GM12878 (cell line): ENCODE results near the gene PHF23. TPM values are rescaled to one million over a fixed set of nuclear protein-coding genes. Genes with fewer than 3 reads are reported as not detected.

Experiments used
- BRCA1 ChIP-seq: IDR thresholded peaks from 2 replicates; pipeline ENCODE4 v1.6.1; 2011; ENCODE audit warnings: low read depth, low read length, improper control_type of control experiment
- CBX5 ChIP-seq: sonication (generic); IDR thresholded peaks from 2 replicates; pipeline ENCODE4 v1.6.1; 2016; ENCODE audit warnings: low read depth, moderate library complexity, mild to moderate bottlenecking, inconsistent platforms
- CHD4 ChIP-seq: fragments of 200-600 bp; sonication (generic); IDR thresholded peaks from 2 replicates; pipeline ENCODE4 v1.6.1; 2016; ENCODE audit warnings: mild to moderate bottlenecking
- MEF2B ChIP-seq: fragments of 450-650 bp; IDR thresholded peaks from 2 replicates; pipeline ENCODE4 v1.6.1; 2018; ENCODE audit warnings: mild to moderate bottlenecking, moderate library complexity; ENCODE audit not compliant: partially characterized antibody, poor library complexity, severe bottlenecking
- MTA2 ChIP-seq: fragments of 450-650 bp; IDR thresholded peaks from 2 replicates; pipeline ENCODE4 v1.6.1; 2016; ENCODE audit warnings: low read depth, mild to moderate bottlenecking, moderate library complexity
- SMAD1 ChIP-seq: fragments of 450-650 bp; IDR thresholded peaks from 2 replicates; pipeline ENCODE4 v1.6.1; 2018; ENCODE audit warnings: mild to moderate bottlenecking, low read depth; ENCODE audit not compliant: partially characterized antibody
- SMC3 ChIP-seq: IDR thresholded peaks from 2 replicates; pipeline ENCODE4 v1.6.1; 2011; ENCODE audit warnings: low read length, improper control_type of control experiment, borderline replicate concordance
- SREBF2 ChIP-seq: IDR thresholded peaks from 2 replicates; pipeline ENCODE4 v1.6.1; 2012; ENCODE audit warnings: mild to moderate bottlenecking, low read length
- ZNF24 ChIP-seq: fragments of 450-650 bp; IDR thresholded peaks from 2 replicates; pipeline ENCODE4 v1.6.1; 2017; ENCODE audit warnings: antibody characterized with exemption, mild to moderate bottlenecking
- ZSCAN29 ChIP-seq: fragments of 450-650 bp; IDR thresholded peaks from 2 replicates; pipeline ENCODE4 v1.6.1; 2017; ENCODE audit warnings: mild to moderate bottlenecking, moderate library complexity
- polyA plus RNA-seq, 11 experiments: library from polyadenylated mRNA; depleted of rRNA in 4 of 11; unstranded in 6 of 11; stranded (reverse) in 5 of 11; fragments of >200 nt; fragmentation: Nextera tagmentation in 4 of 11; fragmentation: Illumina TruSeq in 1 of 11; extraction: Ambion mirVana in 4 of 11; extraction: Trizol in 1 of 11; gene quantifications; 1 replicate in 1 of 11; 2 replicates in 10 of 11; pipeline versions ENCODE4 v1.2.1 to v1.2.3, GENCODE V29; 2011 to 2016; ENCODE audit warnings: inconsistent platforms in 2 of 11, missing spikeins in 2 of 11, low read depth in 1 of 11
- total RNA-seq, 4 experiments: library from RNA; depleted of rRNA in 3 of 4; stranded (reverse); fragments of >200 nt in 3 of 4; fragmentation: Illumina TruSeq in 1 of 4; extraction: Trizol in 1 of 4; gene quantifications; 2 replicates each; pipeline versions ENCODE4 v1.2.1 to v1.2.3, GENCODE V29; 2013 to 2021
- TF ChIP-seq, protein P1 (sequence below), 3 experiments: IDR thresholded peaks in 2 of 3; conservative IDR thresholded peaks in 1 of 3; 2 replicates each; pipeline ENCODE4 v1.5.1; 2011; ENCODE audit warnings: low read depth in 3 of 3, low read length in 3 of 3, mild to moderate bottlenecking in 3 of 3, control low read depth in 2 of 3, moderate library complexity in 2 of 3, inconsistent platforms in 1 of 3, mixed read lengths in 1 of 3; ENCODE audit not compliant: control insufficient read depth in 2 of 3, insufficient read depth in 1 of 3; ENCODE audit errors: extremely low read depth in 1 of 3
- TF ChIP-seq, protein P2 (sequence below): IDR thresholded peaks from 2 replicates; pipeline ENCODE4 v1.6.1; 2011; ENCODE audit warnings: borderline replicate concordance, low read depth, mild to moderate bottlenecking, moderate library complexity, low read length; ENCODE audit not compliant: insufficient read depth, poor library complexity, severe bottlenecking
- TF ChIP-seq, protein P3 (sequence below): fragments of 450-650 bp; IDR thresholded peaks from 2 replicates; pipeline ENCODE4 v1.6.1; 2016; ENCODE audit warnings: mild to moderate bottlenecking
- TF ChIP-seq, protein P4 (sequence below): IDR thresholded peaks from 2 replicates; pipeline ENCODE4 v1.6.1; 2011; ENCODE audit warnings: low read depth, low read length, improper control_type of control experiment, borderline replicate concordance
- TF ChIP-seq, protein P5 (sequence below): fragments of 450-650 bp; conservative IDR thresholded peaks from 2 replicates; pipeline ENCODE4 v1.6.1; 2017; ENCODE audit warnings: mild to moderate bottlenecking, moderate library complexity
- TF ChIP-seq, protein P6 (sequence below): fragments of 450-650 bp; IDR thresholded peaks from 2 replicates; pipeline ENCODE4 v1.6.1; 2018; ENCODE audit warnings: borderline replicate concordance, mild to moderate bottlenecking; ENCODE audit not compliant: partially characterized antibody
- TF ChIP-seq, protein P7 (sequence below): IDR thresholded peaks from 2 replicates; pipeline ENCODE4 v1.6.1; 2012; ENCODE audit warnings: low read depth, low read length, improper control_type of control experiment

The PHF23 gene
- total and polyA plus RNA-seq, 10 of the 15 experiments (the other 5 are each of a cell fraction or from before 2014, with no cell fraction given) = 8.2 to 84.8 (median 32.6) TPM

DNA sequence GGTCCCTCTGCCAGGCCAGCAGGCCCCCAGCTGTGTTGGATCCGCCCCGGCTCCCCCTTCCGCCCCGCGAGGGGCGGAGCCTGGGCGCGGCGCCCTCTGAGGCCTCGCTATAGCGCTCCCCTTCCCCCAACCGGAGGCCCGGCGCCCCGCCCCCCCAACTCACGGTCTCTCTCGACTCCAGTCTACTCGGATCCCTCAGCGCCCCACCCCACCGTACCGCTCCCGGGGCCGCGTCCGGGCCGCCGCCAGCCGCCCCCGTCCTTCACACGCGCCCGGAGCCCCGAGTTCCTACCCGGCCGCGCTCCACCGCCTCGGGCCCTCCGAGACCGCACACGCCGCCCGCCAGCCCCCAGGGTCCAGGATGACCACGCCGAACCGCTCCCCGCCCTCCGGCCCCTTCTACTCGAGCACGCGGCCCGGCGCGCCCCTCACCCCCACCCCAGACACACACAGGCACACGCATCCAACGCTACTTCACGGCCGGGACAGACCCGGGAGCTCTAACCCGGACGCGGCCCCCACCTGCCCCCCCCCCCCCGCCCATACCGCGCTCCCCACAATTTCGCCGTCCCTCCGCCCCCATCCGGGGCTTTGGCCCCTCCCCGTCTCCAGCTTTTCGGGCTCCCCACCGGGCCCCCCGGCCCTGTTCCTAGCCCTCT lies 1.4 kb downstream of the PHF23 start (continued):
- TF ChIP-seq, protein P1, sequence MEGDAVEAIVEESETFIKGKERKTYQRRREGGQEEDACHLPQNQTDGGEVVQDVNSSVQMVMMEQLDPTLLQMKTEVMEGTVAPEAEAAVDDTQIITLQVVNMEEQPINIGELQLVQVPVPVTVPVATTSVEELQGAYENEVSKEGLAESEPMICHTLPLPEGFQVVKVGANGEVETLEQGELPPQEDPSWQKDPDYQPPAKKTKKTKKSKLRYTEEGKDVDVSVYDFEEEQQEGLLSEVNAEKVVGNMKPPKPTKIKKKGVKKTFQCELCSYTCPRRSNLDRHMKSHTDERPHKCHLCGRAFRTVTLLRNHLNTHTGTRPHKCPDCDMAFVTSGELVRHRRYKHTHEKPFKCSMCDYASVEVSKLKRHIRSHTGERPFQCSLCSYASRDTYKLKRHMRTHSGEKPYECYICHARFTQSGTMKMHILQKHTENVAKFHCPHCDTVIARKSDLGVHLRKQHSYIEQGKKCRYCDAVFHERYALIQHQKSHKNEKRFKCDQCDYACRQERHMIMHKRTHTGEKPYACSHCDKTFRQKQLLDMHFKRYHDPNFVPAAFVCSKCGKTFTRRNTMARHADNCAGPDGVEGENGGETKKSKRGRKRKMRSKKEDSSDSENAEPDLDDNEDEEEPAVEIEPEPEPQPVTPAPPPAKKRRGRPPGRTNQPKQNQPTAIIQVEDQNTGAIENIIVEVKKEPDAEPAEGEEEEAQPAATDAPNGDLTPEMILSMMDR (IDR thresholded peaks at IDR 0.05 in 2 of 3, conservative IDR thresholded peaks at IDR 0.05 in 1 of 3; ENCODE audit: control insufficient read depth in 2 of 3, extremely low read depth in 1 of 3, insufficient read depth in 1 of 3, low read depth in 3 of 3, low read length in 3 of 3) = no peak
- TF ChIP-seq SREBF2 (no peak), SMC3 (0 out of 2 replicates have a peak, but pooled peaks have one; percentile 5), CHD4 (no peak), MEF2B (no peak), MTA2 (no peak), BRCA1 (no peak), CBX5 (no peak), ZNF24 (no peak), SMAD1 (no peak), ZSCAN29 (no peak)
- TF ChIP-seq, protein P2, sequence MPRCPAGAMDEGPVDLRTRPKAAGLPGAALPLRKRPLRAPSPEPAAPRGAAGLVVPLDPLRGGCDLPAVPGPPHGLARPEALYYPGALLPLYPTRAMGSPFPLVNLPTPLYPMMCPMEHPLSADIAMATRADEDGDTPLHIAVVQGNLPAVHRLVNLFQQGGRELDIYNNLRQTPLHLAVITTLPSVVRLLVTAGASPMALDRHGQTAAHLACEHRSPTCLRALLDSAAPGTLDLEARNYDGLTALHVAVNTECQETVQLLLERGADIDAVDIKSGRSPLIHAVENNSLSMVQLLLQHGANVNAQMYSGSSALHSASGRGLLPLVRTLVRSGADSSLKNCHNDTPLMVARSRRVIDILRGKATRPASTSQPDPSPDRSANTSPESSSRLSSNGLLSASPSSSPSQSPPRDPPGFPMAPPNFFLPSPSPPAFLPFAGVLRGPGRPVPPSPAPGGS = peak; percentile 66
- TF ChIP-seq, protein P3, sequence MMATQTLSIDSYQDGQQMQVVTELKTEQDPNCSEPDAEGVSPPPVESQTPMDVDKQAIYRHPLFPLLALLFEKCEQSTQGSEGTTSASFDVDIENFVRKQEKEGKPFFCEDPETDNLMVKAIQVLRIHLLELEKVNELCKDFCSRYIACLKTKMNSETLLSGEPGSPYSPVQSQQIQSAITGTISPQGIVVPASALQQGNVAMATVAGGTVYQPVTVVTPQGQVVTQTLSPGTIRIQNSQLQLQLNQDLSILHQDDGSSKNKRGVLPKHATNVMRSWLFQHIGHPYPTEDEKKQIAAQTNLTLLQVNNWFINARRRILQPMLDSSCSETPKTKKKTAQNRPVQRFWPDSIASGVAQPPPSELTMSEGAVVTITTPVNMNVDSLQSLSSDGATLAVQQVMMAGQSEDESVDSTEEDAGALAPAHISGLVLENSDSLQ = no peak
- TF ChIP-seq, protein P4, sequence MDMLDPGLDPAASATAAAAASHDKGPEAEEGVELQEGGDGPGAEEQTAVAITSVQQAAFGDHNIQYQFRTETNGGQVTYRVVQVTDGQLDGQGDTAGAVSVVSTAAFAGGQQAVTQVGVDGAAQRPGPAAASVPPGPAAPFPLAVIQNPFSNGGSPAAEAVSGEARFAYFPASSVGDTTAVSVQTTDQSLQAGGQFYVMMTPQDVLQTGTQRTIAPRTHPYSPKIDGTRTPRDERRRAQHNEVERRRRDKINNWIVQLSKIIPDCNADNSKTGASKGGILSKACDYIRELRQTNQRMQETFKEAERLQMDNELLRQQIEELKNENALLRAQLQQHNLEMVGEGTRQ = no peak
- TF ChIP-seq, protein P5, sequence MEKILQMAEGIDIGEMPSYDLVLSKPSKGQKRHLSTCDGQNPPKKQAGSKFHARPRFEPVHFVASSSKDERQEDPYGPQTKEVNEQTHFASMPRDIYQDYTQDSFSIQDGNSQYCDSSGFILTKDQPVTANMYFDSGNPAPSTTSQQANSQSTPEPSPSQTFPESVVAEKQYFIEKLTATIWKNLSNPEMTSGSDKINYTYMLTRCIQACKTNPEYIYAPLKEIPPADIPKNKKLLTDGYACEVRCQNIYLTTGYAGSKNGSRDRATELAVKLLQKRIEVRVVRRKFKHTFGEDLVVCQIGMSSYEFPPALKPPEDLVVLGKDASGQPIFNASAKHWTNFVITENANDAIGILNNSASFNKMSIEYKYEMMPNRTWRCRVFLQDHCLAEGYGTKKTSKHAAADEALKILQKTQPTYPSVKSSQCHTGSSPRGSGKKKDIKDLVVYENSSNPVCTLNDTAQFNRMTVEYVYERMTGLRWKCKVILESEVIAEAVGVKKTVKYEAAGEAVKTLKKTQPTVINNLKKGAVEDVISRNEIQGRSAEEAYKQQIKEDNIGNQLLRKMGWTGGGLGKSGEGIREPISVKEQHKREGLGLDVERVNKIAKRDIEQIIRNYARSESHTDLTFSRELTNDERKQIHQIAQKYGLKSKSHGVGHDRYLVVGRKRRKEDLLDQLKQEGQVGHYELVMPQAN = 0 out of 2 replicates have a peak, but pooled peaks have one; percentile 26
- TF ChIP-seq, protein P6, sequence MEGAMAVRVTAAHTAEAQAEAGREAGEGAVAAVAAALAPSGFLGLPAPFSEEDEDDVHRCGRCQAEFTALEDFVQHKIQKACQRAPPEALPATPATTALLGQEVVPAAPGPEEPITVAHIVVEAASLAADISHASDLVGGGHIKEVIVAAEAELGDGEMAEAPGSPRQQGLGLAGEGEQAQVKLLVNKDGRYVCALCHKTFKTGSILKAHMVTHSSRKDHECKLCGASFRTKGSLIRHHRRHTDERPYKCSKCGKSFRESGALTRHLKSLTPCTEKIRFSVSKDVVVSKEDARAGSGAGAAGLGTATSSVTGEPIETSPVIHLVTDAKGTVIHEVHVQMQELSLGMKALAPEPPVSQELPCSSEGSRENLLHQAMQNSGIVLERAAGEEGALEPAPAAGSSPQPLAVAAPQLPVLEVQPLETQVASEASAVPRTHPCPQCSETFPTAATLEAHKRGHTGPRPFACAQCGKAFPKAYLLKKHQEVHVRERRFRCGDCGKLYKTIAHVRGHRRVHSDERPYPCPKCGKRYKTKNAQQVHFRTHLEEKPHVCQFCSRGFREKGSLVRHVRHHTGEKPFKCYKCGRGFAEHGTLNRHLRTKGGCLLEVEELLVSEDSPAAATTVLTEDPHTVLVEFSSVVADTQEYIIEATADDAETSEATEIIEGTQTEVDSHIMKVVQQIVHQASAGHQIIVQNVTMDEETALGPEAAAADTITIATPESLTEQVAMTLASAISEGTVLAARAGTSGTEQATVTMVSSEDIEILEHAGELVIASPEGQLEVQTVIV = no peak
- TF ChIP-seq, protein P7, sequence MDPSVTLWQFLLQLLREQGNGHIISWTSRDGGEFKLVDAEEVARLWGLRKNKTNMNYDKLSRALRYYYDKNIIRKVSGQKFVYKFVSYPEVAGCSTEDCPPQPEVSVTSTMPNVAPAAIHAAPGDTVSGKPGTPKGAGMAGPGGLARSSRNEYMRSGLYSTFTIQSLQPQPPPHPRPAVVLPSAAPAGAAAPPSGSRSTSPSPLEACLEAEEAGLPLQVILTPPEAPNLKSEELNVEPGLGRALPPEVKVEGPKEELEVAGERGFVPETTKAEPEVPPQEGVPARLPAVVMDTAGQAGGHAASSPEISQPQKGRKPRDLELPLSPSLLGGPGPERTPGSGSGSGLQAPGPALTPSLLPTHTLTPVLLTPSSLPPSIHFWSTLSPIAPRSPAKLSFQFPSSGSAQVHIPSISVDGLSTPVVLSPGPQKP = no peak
